GM19397 (cell line): ENCODE results near the gene SPATA6L.
"Not testable (repeated sequence)": the region's sequence is repeated elsewhere in the genome, so short reads cannot be mapped to it uniquely, and the experiment has no call there.

ENCODE experiments used
- ATAC-seq: cut with Tn5 transposase; IDR thresholded peaks from one replicate; pipeline ENCODE4 v1.9.1; 2021; ENCODE audit warnings: mild to moderate bottlenecking, moderate library complexity; ENCODE audit not compliant: unreplicated experiment

SPATA6L gene

DNA sequence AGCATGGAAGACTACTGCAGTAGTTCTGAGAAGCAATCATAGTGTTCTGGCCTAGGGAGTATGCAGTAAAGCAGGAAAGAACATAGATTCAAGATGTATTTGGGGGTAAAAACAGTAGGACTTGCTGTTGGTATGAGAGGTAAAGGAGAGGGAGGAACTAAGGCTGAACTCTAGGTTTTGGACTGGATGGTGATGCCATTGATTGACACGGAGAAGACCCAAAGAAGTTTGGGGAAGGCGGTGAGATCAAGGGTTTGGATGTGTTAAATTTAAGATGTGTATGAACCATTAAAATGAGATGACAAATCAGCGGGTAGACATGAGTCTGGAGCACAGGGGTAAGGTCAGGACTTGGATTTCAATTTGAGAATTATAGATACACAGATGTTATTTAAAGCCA is 11.1 kb upstream of the SPATA6L start:
- ATAC-seq: no peak

DNA sequence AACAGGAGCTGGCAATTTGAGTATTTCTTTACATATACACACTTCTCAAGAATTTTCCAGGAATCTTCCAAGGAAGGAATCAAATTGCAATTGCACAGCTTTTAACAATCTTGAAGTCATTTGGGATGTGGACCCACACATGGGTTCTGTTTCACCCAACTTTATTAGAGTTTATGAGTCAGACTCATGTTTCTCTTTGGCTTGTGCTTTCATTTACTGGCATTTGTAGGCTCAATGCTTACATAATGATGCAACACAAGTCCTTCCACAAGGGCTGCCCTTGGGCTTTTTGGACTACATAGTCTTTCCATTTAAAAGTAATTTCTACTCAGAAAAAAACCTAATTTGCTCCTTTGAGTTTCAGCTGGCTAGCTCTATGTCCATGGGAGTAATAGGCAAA is 8.5 kb upstream of the SPATA6L start:
- ATAC-seq: no peak

DNA sequence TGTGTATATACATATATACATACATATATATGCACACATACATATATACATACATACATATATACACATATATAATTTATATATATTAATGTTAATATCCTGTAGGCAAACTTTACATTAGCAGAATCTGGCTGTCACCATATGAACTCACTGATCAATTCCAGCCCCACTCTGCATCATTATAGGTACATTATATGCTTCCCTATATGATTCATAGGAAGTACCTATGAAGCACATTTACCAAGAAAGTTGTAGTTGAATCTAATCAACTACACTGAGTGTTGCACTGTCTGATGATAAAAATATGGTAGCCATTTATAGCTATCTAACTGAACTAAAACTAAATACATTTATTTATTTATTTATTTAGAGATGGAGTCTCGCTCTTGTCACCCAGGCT is 5.5 kb upstream of the SPATA6L start:
- ATAC-seq: no peak

DNA sequence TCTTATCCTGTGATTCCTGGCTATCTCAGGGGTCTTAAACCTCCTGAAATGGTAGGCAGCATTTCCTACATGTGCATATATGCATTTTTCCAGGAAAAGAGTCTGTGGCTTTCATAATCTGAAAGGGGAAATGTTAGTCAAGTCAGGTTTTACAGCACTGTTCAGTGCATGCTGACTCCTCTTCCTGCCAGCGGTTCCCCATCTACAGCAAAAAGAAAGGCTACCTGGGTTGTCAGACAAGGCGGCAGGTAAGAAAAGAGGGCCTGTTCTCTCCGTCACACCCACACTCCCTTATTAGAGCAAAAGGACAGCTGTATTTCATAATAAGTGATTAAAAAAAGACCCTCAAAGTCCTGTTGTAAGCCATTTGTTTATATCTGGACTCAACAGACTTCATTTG is 4.3 kb upstream of the SPATA6L start:
- no peak for ATAC-seq

DNA sequence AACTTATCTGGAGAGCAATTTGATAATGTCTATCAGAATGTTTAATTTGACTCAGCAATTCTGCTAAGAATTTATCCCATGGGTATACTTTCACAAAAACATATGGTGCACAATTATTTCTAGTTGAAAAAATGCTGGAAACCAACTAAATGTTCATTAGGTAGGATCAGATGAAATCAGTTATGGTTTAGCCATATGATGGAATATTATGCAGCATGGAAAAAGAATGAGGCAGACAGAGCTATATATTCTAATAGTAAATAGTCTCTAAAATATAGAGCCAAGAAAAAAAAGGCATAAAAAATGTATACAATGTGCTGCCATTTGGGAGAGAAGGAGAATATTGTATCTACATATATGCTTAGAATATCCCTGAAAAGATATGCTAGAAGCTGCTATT is 3.6 kb upstream of the SPATA6L start:
- ATAC-seq: no peak

DNA sequence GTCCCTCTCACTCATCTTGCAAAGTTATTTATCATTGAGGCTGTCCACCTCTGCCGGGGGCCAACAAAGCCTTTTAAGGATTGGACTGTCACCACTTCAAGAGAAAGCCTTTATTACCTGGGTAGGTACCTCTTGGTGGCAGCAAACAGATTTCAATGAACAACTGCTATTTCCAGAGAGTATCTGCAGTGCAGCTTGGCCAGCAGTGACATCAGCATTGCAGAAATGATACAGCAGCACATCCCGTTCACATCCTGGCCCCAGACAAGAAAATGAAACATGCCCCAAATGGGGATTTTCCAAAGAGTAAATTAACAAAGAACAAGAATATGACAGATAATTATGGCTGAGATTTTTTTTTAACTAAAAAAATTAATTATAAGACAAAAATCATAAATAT is 2.3 kb upstream of the SPATA6L start:
- ATAC-seq: no peak

DNA sequence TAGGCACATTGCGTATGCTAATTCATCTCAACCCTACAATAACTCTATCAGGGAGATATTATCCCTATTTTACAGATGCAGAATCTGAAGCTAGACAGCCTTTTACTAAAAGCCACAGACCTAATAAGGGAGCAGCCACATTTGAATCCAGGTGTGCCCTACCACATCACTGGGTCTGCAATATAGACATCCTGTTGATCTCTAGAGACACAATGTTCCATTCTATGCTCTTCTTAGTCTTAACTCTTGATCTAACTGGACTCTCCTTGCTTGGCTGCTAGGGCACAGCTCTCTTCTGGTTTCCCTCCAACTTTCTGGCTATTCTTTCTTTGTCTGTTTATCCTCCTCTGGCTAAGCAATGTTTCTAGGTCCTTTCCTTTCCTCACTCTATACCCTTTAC is 1.4 kb upstream of the SPATA6L start:
- no peak for ATAC-seq

DNA sequence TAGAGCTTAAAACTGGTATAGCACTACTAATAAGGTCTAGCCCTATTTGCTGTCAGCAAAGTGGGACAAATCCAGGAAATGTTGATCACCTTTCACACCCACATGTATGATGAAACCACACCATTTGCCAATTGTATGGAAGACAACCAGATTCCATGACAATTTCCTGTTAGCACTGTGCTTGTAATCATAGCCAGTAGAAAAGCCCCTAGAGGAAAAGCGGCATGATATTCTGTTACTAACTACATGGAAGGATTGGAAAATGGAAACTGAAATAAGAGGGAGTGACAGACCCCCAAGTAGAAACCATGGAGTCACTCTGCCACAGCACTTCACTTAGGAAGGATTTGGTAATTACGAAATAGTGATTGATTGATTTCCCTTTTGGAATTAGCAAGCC is 923 bp downstream of the SPATA6L start:
- no peak for ATAC-seq

DNA sequence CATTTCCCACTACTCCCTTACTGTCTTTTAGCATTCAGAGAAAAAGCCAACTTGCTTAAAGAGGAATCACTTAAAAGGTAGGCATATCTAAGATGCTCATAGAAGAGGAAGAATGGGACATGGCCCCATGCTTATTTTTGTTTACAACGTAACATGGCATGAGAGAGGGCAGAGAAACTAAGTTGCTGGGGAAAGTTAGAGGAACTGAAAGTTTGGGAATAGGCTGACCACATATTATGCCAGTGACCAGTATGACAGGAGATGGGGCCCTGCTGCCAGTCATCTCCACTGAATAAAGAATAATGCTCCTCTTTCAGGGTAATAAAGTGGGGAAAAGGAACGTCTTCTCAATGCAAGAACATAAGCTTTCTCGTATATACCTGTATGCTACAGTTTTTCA is 2.3 kb downstream of the SPATA6L start:
- no peak for ATAC-seq

DNA sequence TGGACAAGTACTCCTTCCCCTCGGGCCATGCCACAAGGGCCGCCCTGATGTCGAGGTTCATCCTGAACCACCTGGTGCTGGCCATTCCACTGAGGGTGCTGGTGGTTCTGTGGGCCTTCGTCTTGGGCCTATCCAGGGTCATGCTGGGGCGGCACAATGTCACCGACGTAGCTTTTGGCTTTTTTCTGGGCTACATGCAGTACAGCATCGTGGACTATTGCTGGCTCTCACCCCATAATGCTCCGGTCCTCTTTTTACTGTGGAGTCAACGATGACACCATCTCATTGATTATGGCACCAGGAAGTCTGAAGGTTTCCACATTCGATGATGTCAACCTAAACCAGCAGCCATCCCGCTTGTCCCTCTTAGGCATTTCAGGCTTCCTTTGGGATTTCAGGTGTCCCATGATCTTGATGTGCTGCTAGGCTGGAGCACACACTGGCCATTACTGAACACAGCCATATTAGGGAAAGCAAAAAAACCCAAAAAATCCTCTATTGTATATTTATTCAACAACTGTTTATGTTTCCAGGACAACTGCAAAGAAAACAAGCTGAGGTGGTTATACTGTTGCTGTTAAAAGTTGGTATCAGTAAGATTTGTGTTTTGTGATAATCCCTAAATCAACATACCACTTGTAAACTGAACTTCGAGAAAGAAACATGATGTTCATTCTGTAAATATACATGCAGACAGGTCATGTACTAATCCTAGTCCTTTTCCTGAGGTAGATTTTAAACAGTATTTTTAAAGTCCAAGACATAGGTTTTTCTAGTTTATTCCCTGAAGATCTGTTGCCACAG is 3.1 kb downstream of the SPATA6L start:
- ATAC-seq: no peak

DNA sequence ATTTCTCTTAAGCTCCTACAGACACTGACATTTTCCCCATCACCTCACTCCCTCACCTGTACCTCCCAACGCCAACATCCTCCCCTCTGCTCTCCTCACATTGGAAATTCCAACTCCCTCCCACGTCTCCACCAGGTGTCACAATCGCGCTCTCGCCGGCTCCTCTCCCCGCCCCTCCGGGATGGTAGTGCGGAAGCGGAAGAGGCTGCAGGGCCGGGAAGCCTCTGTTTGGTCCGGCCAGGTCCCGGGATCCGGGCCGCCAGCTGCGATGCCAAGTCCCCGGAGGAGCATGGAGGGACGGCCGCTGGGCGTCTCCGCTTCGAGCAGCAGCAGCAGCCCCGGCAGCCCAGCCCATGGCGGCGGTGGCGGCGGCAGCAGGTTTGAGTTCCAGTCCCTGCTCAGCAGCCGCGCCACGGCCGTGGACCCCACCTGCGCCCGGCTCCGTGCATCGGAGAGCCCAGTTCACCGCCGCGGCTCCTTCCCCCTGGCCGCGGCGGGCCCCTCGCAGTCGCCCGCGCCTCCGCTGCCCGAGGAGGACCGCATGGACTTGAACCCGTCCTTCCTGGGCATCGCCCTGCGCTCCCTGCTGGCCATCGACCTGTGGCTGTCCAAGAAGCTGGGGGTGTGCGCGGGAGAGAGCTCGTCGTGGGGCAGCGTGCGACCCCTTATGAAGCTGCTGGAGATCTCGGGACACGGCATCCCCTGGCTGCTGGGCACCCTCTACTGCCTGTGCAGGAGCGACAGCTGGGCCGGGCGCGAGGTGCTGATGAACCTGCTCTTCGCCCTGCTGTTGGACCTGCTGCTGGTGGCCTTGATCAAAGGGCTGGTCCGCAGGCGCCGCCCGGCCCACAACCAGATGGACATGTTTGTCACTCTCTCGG is 3.9 kb downstream of the SPATA6L start, which contains the start of gene PLPP6:
Gene PLPP6 (plus strand): TSS at position 187 of the 881 bp plus-strand sequence. CDS start 82 bp downstream, at position 269.
- ATAC-seq: peak; percentile 87

DNA sequence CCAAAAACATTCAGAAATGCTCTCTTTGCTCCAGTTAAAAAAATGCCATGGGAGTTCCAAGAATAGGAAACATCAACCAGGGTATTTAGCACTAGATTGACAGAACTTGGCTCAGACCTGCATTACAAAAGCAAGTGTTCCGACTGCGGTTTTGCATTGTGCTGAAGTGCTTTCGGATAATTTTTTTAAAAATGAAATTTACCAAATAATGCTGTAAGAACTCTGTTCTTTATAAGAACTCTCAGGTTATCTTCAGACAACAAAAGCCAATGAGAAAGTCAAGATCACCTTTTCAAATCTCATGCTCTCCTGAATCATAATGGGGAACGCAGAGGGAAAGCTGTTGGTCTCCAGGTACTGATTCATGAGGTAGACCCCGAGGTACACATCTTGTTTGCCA is 4.7 kb downstream of the SPATA6L start:
- no peak for ATAC-seq

DNA sequence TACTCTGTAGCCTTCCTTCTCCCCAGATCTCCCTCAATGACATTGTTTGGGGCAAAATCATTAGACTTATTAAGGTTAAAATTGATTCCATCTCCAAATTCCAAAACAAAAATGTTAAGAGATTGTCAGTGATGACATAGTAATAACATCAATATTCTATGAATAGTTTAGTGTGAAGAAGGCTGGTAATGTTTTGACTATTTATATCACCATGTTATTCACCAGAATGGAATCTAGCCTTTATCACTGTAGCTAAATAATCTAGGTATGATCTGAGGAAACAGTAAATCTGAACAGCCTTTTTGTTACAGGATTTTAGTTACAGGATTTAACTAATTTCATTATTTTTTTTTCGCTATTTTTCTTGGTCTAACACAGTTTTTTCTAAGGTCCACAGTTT is 5.1 kb downstream of the SPATA6L start:
- ATAC-seq: no peak

DNA sequence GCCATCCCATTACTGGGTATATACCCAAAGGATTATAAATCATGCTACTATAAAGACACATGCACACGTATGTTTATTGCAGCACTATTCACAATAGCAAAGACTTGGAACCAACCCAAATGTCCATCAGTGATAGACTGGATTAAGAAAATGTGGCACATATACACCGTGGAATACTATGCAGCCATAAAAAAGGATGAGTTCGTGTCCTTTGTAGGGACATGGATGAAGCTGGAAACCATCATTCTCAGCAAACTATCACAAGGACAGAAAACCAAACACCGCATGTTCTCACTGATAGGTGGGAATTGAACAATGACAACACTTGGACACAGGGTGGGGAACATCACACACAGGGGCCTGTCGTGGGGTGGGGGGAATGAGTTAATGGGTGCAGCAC is 5.6 kb downstream of the SPATA6L start:
- not testable (repeated sequence) for ATAC-seq

DNA sequence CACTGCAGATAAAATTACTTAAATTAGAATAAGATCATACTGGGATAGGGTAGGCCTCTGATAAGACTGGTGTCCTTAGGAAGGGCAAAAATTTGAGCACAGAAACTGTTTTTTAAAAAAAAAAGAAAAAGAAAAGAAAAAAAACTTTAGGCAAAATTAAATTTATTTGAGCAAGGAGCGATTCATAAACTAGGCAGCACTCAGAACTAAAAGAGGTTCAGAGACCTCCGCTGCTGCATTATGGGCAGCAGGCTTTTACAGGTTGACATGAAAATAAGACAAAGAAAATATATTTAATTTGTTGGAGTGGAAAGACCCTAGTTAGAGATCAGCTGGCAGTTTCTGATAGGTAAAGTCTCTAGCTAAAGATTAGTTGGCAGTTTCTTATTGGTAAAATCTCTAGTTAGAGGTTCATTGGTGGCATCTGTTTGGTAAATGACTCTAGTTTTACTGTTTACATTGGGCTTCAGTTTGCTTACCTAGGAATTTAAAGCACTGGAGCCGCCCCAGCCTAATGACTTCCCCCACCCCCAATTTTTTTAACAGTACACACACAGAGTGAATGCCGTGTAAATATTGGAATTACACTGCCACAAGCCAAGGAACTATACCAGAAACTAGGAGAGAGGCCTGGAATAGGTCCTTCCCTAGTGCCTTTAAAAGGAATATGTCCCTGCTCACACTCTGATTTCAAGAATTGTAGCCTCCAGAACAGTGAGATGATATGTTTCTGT is 8.7 kb downstream of the SPATA6L start:
- no peak for ATAC-seq

DNA sequence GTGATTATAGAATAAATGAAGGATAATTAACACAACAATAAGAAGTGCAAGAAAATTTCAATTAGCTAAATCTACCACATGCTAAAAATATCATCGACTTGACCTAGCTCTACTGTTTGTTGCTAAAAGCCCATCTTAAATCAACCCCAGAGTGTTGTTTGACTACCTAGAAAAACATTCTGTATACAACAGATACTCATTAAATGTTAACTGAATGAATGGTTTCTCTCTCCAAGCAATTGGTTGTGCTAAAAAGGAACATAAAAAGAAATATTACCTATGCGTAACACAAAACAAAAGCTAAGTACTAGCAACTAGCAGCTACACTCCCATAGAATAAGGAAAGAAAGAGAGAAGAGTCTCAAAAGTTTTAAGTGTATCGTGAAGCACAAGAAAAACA is 9.7 kb downstream of the SPATA6L start:
- no peak for ATAC-seq

DNA sequence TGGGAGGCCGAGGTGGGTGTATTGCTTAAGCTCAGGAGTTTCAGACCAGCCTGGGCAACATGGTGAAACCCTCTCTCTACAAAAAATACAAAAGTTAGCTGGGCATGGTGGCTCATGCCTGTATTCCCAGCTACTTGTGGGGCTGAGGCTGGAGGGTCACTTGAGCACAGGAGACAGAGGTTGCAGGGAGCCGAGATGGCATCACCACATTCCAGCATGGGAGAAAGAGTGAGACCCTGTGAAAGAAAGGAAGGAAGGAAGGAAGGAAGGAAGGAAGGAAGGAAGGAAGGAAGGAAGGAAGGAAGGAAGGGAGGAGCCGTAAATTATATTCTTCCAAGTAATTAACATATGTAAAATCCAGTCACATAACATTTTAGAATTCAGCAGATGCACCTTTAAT is 10.1 kb downstream of the SPATA6L start:
- ATAC-seq: not testable (repeated sequence)

DNA sequence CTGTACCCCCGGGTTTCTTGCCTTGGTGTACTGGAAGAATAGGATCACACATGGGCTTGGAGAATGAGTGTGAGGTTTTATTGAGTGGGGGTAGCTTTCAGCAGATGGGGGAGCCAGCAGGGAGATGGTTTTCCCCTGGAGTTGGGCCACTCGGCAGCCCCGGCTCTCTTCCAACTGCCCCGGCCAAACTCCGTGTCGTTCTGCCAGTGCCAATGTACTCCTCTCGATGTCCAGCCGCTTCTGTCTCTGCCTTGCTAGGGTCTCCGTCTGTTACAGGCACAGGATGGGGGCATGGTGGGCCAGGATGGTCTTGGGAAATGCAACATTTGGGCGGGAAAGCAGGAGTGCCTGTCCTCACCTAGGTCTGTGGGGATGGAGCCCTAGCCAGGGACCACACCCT is 11.7 kb downstream of the SPATA6L start:
- no peak for ATAC-seq

DNA sequence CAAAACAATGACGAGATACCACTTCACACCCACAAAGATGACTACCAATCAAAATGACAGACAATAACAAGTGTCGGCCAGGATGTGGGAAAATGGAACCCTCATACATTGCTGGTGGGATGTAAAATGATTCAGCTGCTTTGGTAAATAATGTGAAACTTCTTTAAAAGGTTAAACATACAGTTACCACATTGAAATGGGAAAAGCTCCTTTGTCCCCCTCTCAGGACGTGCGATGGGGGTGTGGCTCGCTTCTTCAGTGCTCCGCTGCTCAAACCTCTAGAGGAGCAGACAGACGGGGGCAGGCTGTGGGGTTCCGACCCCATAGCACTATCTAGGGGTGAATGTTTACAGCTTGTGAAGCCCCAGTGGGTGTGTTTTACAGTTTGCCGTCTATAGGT is 12.2 kb downstream of the SPATA6L start:
- no peak for ATAC-seq

DNA sequence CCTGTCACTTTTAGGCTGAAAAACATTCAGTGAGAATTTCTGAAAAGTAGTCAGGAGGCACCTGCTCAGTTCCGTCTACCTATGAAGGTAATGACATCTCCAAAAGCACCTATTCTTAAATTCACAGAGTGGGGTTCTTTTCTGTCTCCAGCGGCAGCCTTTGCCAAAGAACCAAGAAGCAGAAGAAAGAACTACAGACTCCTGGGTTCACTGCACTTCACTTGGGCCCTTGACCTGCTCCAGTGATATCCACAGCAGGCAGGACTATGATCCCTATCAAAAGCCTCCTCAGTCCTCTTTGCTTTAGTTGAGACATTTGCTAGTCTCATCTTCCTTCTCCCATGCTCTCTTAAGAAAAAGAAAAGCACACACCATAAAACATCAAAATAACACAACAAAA is 23.9 kb downstream of the SPATA6L start:
- ATAC-seq: no peak

DNA sequence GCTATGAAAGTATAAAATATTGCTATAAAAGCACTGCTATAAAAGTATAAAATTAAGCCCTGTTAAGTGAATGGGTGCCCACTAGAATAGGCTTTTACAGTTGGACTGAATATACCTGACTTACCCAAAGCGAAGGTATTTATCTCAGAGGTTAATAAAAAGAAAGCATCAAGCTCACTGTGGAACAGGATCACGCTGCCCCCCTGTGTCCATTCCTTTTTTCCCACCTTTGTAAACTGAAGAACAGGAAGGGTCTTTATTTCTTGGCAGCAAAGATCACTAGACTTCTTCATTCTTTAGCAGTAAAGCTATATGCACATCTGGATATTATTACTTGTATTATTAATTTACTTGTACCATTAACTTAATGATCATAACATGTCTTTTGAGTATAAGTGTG is 26.3 kb downstream of the SPATA6L start:
- ATAC-seq: no peak
